Neuronal stem cell (in vitro differentiated cells): ENCODE measurements around the gene DENND2A.

Experiments
- DNase-seq: peaks from one replicate; pipeline ENCODE4 v3.0.0-alpha.2; 2013; ENCODE audit warnings: low spot score
- H2AFZ ChIP-seq: one replicate; pipeline ENCODE4 v1.6.1; 2013; ENCODE audit warnings: mild to moderate bottlenecking, low read length, inconsistent platforms
- H2AK5ac ChIP-seq: 2 replicates; pipeline ENCODE4 v1.6.1; 2013; ENCODE audit warnings: low read depth, mild to moderate bottlenecking, inconsistent platforms, low read length, moderate library complexity, mixed read lengths
- H2BK120ac ChIP-seq: 2 replicates; pipeline ENCODE4 v1.6.1; 2013; ENCODE audit warnings: low read depth, mild to moderate bottlenecking, inconsistent platforms, low read length, moderate library complexity, mixed read lengths
- H2BK12ac ChIP-seq: one replicate; pipeline ENCODE4 v1.6.1; 2013; ENCODE audit warnings: low read length, inconsistent platforms
- H2BK15ac ChIP-seq: 2 replicates; pipeline ENCODE4 v1.6.1; 2013; ENCODE audit warnings: mild to moderate bottlenecking, low read length, inconsistent platforms, mixed read lengths
- H2BK5ac ChIP-seq: one replicate; pipeline ENCODE4 v1.6.1; 2013; ENCODE audit warnings: inconsistent platforms, mild to moderate bottlenecking, low read length, moderate library complexity
- H3K14ac ChIP-seq: one replicate; pipeline ENCODE4 v1.6.1; 2013; ENCODE audit warnings: low read length, inconsistent platforms
- H3K18ac ChIP-seq: 2 replicates; pipeline ENCODE4 v1.6.1; 2013; ENCODE audit warnings: low read length, inconsistent platforms
- H3K23ac ChIP-seq: 2 replicates; pipeline ENCODE4 v1.6.1; 2013; ENCODE audit warnings: low read depth, mild to moderate bottlenecking, mixed read lengths, low read length, inconsistent platforms; ENCODE audit not compliant: poor library complexity
- H3K27ac ChIP-seq: replicated peaks from 3 replicates; pipeline ENCODE4 v1.5.1; 2013; ENCODE audit warnings: low read length, inconsistent platforms
- H3K27me3 ChIP-seq, 3 experiments: 2 replicates each; pipeline ENCODE4 v1.6.1; 2013; ENCODE audit warnings: low read length in 3 of 3, mild to moderate bottlenecking in 2 of 3, inconsistent platforms in 1 of 3, low read depth in 1 of 3, mixed read lengths in 1 of 3, moderate library complexity in 1 of 3; ENCODE audit not compliant: control insufficient read depth in 3 of 3, insufficient read depth in 3 of 3
- H3K36me3 ChIP-seq, 2 donors: replicated peaks in 1 of 2; 2 replicates each; pipeline ENCODE4 v1.6.1; 2013; ENCODE audit warnings: low read length in 2 of 2; ENCODE audit not compliant: control insufficient read depth in 2 of 2, insufficient read depth in 2 of 2
- H3K4ac ChIP-seq: 2 replicates; pipeline ENCODE4 v1.6.1; 2013; ENCODE audit warnings: inconsistent platforms, mild to moderate bottlenecking, low read length, moderate library complexity
- H3K4me1 ChIP-seq, 2 donors: 1 replicate in 1 of 2; 2 replicates in 1 of 2; pipeline ENCODE4 v1.6.1; 2013; ENCODE audit warnings: low read length in 2 of 2, low read depth in 1 of 2; ENCODE audit not compliant: control insufficient read depth in 2 of 2, insufficient read depth in 1 of 2
- H3K4me2 ChIP-seq: one replicate; pipeline ENCODE4 v1.6.1; 2013; ENCODE audit warnings: mild to moderate bottlenecking, low read length, inconsistent platforms; ENCODE audit not compliant: insufficient read depth, poor library complexity, severe bottlenecking
- H3K4me3 ChIP-seq, 2 donors: 2 replicates each; pipeline ENCODE4 v1.5.1; 2013; ENCODE audit warnings: low read length in 2 of 2, mild to moderate bottlenecking in 2 of 2, inconsistent platforms in 1 of 2, moderate library complexity in 1 of 2
- H3K79me1 ChIP-seq: one replicate; pipeline ENCODE4 v1.6.1; 2013; ENCODE audit warnings: low read depth, mild to moderate bottlenecking, inconsistent platforms, low read length, moderate library complexity
- H3K9ac ChIP-seq: one replicate; pipeline ENCODE4 v1.6.1; 2013; ENCODE audit warnings: mild to moderate bottlenecking, low read depth, low read length, inconsistent platforms; ENCODE audit not compliant: poor library complexity
- H3K9me3 ChIP-seq, 2 donors: replicated peaks in 1 of 2; 2 replicates each; pipeline versions ENCODE3 to v1.6.1; 2013; ENCODE audit warnings: low read length in 2 of 2, mild to moderate bottlenecking in 2 of 2, inconsistent platforms in 1 of 2, low read depth in 1 of 2, mixed read lengths in 1 of 2, moderate library complexity in 1 of 2; ENCODE audit not compliant: control insufficient read depth in 2 of 2, insufficient read depth in 1 of 2
- H4K8ac ChIP-seq: one replicate; pipeline ENCODE4 v1.6.1; 2013; ENCODE audit warnings: low read depth, mild to moderate bottlenecking, inconsistent platforms, low read length, moderate library complexity
- H4K91ac ChIP-seq: one replicate; pipeline ENCODE4 v1.6.1; 2013; ENCODE audit warnings: low read length, low read depth, mild to moderate bottlenecking, inconsistent platforms; ENCODE audit not compliant: poor library complexity
- WGBS, 2 donors: extraction: QIAGEN DNeasy Blood & Tissue Kit; methylation state at CpG; one replicate each; pipeline ENCODE4 v1.1.7; 2013; ENCODE audit warnings: missing lambda C conversion rate in 2 of 2, mixed read lengths in 1 of 2; ENCODE audit not compliant: insufficient read length in 2 of 2, insufficient replicate concordance in 1 of 2; ENCODE audit errors: extremely low coverage in 2 of 2; 5-methylcytosine and 5-hydroxymethylcytosine counted together

Gene DENND2A

GRCh38 chr7:140485500-140486265 is 154.9 kb downstream of the DENND2A start:
- no peak for DNase-seq
- no peak overlapping the region for H2AK5ac ChIP-seq
- no peak overlapping the region for H3K23ac ChIP-seq
- WGBS, 2 donors, result no CpG with 5 or more reads among the region's 14 CpGs
- no peak overlapping the region for H3K18ac ChIP-seq
- H3K4me3 ChIP-seq, result no peak overlapping the region
- H4K91ac ChIP-seq, result no peak overlapping the region
- no peak overlapping the region for H3K27ac ChIP-seq
- no peaks in the 10 kb centered on the region for H3K9me3 ChIP-seq
- H3K9ac ChIP-seq, result no peak overlapping the region
- H2BK12ac ChIP-seq, result no peak overlapping the region
- no peak overlapping the region for H2BK120ac ChIP-seq
- H3K4ac ChIP-seq, result no peak overlapping the region
- peaks cover 0 to 4% of the 10 kb centered on the region in 2 donors for H3K4me1 ChIP-seq
- H2AFZ ChIP-seq, result peak overlapping the region; percentile 68
- no peak overlapping the region for H2BK15ac ChIP-seq
- H3K14ac ChIP-seq, result no peak overlapping the region
- no peak overlapping the region for H3K4me2 ChIP-seq
- H3K36me3 ChIP-seq, result no peaks in the 10 kb centered on the region
- H4K8ac ChIP-seq, result no peak overlapping the region
- peaks cover 0 to 4% (median 0%) of the 10 kb centered on the region in 3 experiments for H3K27me3 ChIP-seq
- H2BK5ac ChIP-seq, result no peak overlapping the region
- H3K79me1 ChIP-seq, result no peaks in the 10 kb centered on the region

- no peak overlapping the region for H3K23ac ChIP-seq
- H3K79me1 ChIP-seq, result no peaks in the 10 kb centered on the region
- H4K91ac ChIP-seq, result no peak overlapping the region
- no CpG with 5 or more reads among the region's 5 CpGs for WGBS, 2 donors
- no peak overlapping the region for H3K18ac ChIP-seq
- no peaks in the 10 kb centered on the region for H3K9me3 ChIP-seq
- DNase-seq, result no peak
- no peak overlapping the region for H4K8ac ChIP-seq
- H2BK120ac ChIP-seq, result no peak overlapping the region
- peaks cover 0 to 4% (median 0%) of the 10 kb centered on the region in 3 experiments for H3K27me3 ChIP-seq
- H3K14ac ChIP-seq, result no peak overlapping the region
- no peak overlapping the region for H2BK5ac ChIP-seq
- H2BK12ac ChIP-seq, result no peak overlapping the region
- no peaks in the 10 kb centered on the region for H3K36me3 ChIP-seq
- H3K4me2 ChIP-seq, result no peak overlapping the region
- no peak overlapping the region for H2AK5ac ChIP-seq
- H3K4me3 ChIP-seq, result no peak overlapping the region
- H2BK15ac ChIP-seq, result no peak overlapping the region
- H3K27ac ChIP-seq, result no peak overlapping the region
- peak overlapping the region; percentile 68 for H2AFZ ChIP-seq
- no peak overlapping the region for H3K4ac ChIP-seq
- H3K9ac ChIP-seq, result no peak overlapping the region
- H3K4me1 ChIP-seq, result peaks cover 0 to 4% of the 10 kb centered on the region in 2 donors
Measured at GRCh38 chr7:140484951-140485499, 155.6 kb downstream of the DENND2A start.

GRCh38 chr7:140484479-140484878 is 156.1 kb downstream of the DENND2A start:
- no CpG with 5 or more reads among the region's 3 CpGs for WGBS, 2 donors
- no peak overlapping the region for H3K4me3 ChIP-seq
- no peak overlapping the region for H3K14ac ChIP-seq
- no peak for DNase-seq
- H2BK120ac ChIP-seq, result no peak overlapping the region
- no peak overlapping the region for H3K23ac ChIP-seq
- H2AFZ ChIP-seq, result no peak overlapping the region
- no peaks in the 10 kb centered on the region for H3K79me1 ChIP-seq
- no peak overlapping the region for H2AK5ac ChIP-seq
- H4K91ac ChIP-seq, result no peak overlapping the region
- H3K36me3 ChIP-seq, result no peaks in the 10 kb centered on the region
- peaks cover 2 to 4% of the 10 kb centered on the region in 2 donors for H3K4me1 ChIP-seq
- H2BK5ac ChIP-seq, result no peak overlapping the region
- no peak overlapping the region for H3K9ac ChIP-seq
- H2BK15ac ChIP-seq, result no peak overlapping the region
- H3K27me3 ChIP-seq, result peaks cover 0 to 4% (median 0%) of the 10 kb centered on the region in 3 experiments
- H3K9me3 ChIP-seq, result no peaks in the 10 kb centered on the region
- H4K8ac ChIP-seq, result no peak overlapping the region
- H3K18ac ChIP-seq, result no peak overlapping the region
- no peak overlapping the region for H3K27ac ChIP-seq
- no peak overlapping the region for H3K4me2 ChIP-seq
- H2BK12ac ChIP-seq, result no peak overlapping the region
- H3K4ac ChIP-seq, result no peak overlapping the region

- Histone ChIP-seq H4K8ac (no peak overlapping the region), H2BK5ac (no peak overlapping the region), H3K23ac (peak overlapping the region; percentile 99), H3K4me3 (peak overlapping the region; percentile 76 to 91), H3K9me3 (no peaks in the 10 kb centered on the region), H2AK5ac (no peak overlapping the region), H2AFZ (peak overlapping the region; percentile 89), H3K27ac (peak overlapping the region; percentile 30), H3K4me1 (peaks cover 0 to 2% of the 10 kb centered on the region in 2 donors), H3K18ac (no peak overlapping the region), H3K14ac (no peak overlapping the region), H2BK15ac (no peak overlapping the region), H3K36me3 (no peaks in the 10 kb centered on the region), H4K91ac (no peak overlapping the region), H3K4ac (no peak overlapping the region), H3K4me2 (peak overlapping the region; percentile 82), H2BK120ac (no peak overlapping the region), H3K27me3 (peaks cover 0 to 4% (median 0%) of the 10 kb centered on the region in 3 experiments), H3K79me1 (peaks cover 3% of the 10 kb centered on the region), H2BK12ac (no peak overlapping the region), H3K9ac (no peak overlapping the region)
- WGBS, 2 donors, result no CpG with 5 or more reads among the region's 2 CpGs
- DNase-seq, result no peak
Measured at GRCh38 chr7:140479739-140480084, 160.9 kb downstream of the DENND2A start.
